Stimulated activated CD4-positive, alpha-beta T cell treated with anti-CD3 and anti-CD28 coated beads, Interleukin-2, amount 100 ng/mL, for 4 hours (primary cell): ENCODE measurements around the gene TTC13.

ENCODE experiments used
- DNase-seq: peaks from one replicate; pipeline ENCODE4 v3.0.0-alpha.2; 2020; ENCODE audit warnings: low read depth

The TTC13 gene

DNA sequence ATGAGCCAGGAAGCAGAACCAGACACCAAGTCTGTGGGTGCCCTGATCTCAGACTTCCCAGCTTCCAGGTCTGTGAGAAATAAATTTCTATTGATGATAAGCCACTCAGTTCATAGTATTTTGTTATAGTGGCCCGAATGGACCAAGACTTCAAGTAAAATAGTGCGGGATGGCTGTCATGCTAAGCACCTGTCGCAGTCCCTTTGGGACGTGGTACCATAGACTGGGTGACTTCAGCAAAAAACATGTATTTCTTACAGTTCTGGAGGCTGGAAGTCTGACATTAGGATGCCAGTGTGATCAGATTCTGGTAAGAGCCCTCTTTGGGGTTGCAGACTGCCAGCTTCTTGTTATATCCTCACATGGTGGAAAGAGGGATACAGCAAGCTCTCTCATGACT, 107.7 kb downstream of the TTC13 start:
- DNase-seq, result no peak

DNA sequence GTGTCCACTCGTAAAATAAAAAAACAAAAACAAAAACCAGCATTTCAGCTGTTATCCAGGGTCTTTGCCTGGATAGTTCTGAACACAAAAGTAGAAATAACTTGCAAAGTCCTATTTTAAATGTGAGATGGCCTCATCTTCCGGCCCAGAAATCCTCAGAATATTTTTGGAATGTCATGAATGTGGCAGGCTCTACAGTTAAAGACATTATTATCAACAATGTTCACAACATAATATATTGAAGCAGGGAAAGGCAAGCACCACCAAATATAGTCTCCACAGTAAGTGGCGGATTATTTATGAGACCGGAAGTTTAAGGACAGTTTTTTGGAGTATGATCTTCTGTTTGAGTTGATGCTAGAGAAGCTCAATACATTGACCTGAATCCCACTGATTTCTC, 109.2 kb downstream of the TTC13 start:
- no peak for DNase-seq

DNA sequence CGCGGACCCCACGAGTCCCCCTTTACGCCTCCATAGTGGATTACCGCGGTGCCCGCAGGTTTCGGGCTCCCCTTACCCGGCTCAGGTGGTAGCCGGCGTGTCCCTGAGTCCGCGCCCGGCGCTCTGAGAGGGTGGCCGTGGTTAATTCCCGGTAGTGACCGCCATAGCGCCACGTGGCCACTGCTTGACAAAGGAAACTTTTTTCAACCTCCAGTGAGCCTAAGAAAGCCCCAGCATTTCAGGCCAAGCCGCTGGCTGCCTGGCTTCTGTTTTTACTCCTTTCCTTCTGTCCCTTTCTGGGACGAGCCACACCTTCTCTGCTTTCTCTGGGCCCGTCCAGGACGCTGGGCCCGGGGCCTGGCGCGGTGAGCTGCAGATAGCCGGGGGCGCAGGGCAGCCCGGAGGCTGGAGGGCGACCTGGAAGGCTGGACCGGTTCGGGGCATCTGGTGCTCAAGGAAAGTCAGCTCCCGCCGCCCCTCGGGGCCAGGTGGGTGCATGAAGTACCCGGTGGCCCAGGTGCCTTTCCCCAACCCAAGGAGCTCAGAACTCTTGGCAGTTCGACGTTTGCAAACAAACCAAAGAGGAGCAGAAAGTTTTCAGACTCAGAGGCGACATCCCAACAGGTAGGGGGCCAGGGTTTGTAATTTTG, 109.8 kb downstream of the TTC13 start:
- no peak for DNase-seq

DNA sequence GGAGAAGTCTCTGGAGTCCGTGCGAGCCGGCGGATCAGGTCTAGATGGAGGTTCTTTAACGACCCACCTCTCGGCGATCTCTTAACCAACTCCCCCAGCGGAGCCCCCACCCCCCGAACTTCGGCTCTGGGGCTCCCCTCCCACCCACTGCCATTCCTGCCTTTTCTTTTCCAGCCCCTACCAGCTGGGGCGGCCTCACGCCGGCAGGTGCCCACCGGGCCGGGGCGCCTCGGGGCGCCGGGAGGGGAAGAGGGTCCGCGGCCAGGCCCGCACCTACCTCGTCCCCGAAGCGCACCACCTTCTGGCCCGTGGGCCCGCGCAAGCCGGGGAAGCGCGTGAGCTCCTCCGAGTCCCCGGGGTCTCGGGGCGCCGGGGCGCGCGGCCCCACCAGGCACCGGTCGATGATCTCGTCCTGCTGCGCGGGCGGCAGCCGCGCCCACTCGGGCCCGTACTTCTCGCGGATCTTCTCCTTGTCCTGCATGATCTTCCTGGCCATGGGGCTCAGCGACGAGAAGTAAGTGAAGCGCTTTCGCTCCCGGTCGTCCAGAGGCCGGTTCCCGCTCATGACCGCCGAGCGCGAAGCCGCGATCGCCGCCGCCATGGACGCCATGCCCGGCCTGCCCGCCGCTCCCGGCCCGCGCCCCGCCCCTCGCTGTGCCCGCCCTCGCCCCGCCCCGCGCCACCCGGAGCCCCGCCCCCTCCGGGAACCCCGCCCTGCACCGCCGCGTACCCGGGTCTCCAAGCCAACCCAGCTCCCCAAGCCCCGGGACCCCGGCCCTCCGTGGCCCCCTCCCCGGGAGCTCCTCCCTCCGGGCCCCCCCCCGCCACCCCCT, 110.5 kb downstream of the TTC13 start, which contains the start of gene C1orf198:
Gene C1orf198 (minus strand): TSS at position 619 of the 833 bp plus-strand sequence. CDS start 9 bp downstream, at position 610.
- peak; percentile 62 for DNase-seq

DNA sequence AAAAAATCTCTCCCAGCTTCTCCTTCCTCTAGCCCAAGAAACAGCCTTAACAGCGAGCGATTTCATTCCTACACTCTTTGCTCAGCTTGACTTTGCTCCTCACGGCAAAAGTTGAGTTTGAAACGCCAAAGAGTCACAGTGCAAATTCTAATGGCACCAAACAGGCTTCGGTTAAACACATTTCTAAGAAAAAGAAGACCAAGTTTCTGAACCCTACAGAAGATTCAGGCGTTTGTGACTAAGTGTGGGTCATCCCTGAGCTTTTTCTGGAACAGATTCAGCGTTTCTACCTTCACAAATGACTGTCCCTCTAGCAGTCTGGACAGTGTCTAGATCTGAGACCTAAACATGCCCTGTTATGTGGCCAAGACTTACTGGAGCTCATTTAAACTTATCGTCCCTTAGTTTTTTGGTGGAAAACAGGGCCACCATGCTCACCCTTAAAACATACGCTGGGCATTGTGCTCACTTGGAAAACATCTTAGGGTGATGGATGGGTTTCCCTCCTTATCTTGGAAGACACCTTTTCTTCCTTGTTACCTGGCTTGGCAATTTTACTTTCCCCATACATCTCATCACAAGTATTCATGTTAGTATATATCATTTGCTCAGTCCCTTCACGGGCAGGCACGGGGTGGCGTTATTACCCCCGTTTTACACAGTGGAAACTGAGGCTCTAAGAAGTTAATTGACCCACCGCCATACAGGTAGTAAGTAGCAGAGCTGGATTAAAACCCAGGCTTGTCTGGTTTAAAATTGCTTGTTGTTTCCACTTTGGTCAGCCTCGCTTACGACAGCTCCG, 111.4 kb downstream of the TTC13 start:
- no peak for DNase-seq

DNA sequence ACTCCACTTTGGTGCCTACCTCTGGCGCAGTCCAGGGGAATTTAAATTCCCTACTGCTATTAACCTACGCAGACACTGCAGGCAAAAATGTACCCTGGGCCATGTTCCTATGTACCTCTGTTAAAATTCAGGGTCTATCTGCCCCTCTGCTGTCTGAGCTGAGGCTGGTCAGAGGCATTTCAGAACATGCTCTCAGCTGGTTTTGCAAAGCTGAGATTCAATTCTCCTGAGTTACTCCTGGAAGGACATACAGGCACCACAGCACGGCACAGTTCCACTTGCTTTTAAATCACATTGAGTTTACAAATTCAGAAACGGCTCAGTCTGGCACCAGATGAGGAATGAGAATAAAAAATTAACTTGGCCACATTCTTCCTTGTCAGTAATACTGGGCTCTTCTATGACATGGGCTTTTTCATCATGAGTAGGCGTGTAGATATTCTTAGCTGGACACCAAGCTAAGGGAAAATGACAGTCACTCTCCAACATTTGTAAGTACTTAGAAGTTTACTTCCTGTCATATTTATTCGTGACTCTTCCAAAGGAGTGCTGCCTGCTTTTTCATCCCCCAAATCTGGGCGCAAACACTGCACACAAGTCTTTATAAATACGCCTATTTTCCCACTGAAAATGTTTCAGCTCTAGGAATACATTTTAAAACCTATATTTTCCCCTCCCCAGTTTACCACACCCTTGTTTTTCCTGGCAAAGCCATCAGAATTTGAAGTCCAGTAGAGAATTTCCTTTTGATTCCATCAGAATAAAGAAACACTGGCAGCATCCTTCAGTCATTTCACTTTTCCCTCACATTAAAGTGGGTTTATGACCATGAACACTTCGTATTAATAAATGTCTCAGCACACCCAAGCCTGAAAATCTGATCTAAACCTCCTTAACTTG, 112.2 kb downstream of the TTC13 start:
- DNase-seq, result no peak

DNA sequence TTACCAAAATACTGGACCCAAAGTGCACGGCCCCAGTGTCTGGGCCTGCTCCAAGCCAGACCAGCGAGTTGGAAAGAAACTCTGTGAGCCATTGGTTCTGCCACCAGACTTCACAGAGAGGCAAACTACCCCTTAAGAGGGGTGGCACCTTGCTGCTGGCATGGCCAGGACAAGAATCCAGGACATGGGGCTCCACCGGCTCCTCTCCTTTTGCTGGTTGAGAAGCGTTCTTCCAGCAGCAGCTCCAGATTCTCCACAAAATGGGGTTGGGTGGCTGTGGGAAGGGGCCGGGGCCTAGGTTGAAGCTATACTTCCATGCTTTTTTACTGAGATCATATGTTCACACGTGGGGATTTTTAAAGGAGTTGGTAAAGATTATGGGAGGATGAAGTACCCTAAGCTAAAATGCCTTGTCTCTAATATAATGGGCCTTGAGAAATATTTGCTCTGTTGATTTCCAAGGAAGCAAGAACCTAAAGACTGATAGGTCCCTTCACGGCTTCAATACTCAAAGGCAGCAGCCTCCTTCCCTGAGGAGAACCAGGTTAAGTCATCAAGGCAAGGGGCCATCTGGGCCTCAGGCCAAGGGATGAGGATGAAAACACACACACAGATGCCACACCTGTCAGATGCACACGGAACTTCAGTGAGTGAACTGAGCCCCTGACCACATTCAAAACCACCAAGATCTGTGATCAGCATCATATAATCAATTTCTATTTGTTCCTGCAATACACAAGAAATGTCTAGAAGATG, 113.4 kb downstream of the TTC13 start:
- no peak for DNase-seq

DNA sequence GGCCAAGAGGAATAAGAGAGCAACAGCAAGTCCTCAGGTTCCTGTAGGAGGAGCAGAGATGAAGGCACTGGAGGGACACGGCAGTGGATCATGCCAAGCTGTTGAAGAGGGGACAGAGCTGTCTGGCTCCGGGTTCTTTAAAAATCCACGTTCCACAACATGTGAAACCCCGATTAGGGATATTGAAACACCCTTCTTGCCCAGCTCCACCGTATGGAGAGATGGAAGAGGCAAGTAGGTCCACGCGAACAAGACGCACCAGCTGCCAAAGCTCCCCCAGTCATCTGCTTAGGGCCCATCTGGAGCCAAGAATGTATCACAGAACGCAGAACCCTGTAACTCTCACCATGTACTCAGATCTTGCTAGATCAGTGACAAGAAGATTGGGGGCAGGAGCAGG, 114.2 kb downstream of the TTC13 start:
- DNase-seq, result no peak

DNA sequence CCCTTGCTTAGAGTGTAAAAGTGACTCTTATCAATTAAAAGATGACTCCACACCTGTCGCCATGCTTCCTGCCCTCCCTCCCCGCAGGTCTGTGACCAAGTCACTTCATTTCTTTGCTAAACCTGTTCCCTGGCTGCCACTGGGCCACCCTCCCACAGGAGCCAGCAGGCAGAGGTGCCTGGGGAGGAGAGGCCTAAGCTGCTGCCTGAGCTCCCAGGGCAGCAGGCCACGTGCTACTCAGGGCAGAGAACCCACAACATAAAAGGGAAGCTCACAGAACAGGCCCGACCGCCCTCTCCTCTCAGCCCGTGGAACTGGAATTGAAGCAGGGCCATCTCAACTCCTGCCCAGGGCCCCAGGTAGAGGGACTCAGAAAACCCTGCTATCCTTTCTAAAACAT, 115.2 kb downstream of the TTC13 start:
- DNase-seq, result no peak

DNA sequence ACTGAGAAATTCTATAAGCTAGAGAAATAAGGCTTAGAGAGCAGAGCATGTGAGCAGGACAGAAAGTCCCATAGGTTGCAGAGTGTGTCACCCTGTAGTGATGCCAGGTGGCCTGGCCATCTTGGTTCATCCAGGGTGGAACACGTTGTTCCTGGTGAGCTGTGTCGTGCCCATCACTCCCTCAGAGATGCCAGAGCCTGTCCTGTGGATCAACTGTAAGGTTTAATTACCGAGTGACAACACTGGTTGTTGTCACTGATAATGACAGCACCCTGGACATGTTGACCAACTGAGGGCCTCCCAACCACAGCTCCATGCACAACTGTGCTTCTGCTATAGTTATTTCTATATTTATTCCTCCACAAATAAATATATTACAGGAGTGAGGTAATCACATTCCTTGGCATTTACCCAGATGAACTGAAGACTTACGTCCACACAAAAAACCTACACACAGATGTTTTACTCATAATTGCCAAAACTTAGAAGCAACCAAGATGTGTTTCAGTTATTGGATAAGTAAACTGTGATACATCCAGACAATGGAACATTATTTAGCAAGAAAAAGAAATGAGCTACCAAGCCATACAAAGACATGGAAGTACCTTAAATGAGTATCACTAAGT, 116.6 kb downstream of the TTC13 start:
- no peak for DNase-seq

DNA sequence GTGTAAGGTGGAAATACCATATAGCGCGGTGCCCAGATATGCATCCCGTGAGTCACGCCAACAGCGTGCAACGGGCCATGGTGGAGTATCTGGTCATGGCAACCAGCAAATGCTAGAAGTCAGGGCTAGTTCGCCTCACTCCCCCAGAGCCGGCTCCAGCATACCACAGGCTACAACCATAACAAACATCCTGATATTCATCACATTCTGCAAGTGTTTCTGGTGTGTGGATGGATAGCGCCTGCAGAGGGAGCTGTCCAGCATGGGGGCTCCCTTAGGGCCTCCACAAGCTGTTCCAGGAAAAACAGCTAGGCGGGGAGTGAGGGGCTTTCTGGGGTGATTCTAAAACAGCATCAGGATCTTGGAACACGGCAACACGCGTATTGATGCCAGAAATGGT, 117.2 kb downstream of the TTC13 start:
- no peak for DNase-seq

DNA sequence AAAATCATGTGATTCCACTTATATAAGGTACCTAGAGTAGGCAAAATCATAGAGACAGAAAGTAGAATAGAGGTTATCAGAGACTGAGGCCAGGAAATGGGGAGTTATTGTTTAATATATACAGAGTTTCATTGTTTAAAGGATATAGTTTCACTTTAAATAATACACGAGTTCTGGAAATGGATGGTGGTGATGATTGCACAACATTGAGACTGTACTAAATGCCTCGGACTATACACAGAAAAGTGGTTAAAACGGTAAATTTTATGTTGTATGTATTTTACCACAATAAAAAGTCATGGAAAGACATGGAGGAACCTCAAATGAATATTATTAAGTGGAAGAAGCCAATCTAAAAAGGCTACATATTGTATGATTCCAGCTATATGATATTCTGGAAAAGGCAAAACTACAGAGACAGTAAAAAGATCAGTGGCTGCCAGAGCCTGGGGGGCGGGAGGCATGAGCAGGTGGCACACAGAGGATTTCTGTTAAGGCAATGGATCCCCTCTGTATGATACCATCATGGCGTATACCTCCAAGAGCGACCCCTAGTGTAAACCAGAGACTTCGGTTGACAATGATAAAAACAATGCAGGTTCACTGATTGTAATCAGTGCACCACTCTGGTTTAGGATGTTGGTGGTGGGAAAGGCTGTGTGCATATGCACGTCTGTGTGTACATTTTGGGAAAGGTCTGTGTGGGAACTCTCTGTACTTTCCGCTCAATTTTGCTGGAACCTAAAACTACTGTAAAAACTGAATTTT, 117.9 kb downstream of the TTC13 start:
- DNase-seq, result no peak

DNA sequence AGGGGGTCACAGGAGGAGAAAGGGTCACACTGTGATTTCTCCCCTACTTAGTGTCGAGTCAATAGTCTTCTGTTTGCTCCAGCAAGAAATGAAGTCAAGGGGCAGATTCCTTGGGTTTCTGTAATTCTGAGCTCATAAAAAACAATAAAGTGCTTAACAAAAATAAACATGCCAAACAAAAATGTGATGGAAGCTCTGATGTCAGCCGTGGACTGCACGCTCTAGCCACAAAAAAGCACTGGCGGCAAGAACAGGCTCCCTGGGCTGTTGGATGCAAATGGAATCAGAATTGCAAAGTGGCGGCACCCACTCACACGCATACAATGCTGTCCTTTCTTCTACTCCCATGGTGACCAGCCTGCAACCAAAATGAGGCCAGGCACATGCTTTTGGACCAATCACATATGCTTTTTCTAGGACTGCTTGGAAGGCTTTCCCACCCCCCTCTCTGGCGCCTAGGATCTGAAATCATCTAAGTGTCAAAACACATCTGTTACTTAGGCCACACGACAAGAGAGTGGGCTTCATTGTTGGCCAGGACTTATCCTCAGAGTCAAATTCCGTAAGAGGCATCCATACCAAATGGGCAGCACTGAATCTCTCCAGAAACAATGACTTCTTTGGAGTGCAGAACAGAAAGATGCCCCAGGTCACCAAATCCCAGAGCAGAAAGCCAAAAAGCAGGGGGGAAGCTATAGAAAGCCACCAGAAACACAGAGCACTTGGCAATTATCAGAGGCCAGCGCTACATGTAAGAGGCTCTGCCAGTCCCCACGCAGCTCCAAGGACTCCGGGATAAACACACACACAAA, 119.5 kb downstream of the TTC13 start:
- DNase-seq, result no peak

DNA sequence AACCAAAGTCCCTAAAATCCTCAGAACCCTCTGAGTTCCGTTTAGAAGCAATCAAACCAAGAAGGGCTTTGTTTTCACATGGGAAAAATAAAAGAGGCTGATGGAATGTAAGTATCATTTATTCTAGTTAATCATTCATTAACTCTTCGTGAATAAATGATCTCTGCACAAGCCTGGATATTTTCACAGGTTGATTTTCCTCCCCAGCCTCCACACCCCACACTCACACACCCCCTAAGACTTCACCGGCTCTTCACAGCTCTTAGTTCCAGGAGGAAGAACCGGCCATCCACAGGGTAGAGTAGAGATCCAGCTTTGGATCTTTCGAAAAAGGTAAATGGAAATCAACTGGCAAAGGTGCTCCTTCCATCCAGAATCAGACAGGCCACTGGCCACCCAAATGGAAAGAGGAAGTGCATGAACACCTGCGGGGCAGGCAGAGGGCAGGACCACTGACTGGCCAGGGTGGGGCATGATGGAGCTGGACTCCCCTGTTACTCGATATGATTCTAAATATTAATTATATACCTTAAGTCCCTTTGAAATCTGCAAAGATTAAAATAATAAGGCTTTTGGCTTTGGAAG, 120.3 kb downstream of the TTC13 start:
- no peak for DNase-seq

DNA sequence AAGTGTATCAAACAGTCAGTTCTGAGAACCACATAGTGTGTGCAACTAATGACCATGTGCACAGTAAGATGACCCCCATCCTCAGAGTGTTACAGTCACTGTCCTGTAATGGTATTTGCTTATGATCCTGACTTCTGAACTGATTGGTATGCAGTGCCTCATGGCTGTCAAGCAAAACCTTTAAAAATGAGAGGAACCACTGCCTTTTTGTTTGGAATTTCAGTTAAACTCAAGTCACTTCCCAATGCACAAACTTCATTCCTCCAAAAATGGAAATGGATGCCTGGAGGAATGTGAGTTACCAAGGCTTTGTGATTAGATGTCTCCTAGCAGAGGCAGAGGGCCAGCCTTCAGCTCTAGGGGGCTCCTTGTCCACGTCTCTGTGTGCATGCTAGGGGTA, 120.8 kb downstream of the TTC13 start:
- DNase-seq, result no peak

DNA sequence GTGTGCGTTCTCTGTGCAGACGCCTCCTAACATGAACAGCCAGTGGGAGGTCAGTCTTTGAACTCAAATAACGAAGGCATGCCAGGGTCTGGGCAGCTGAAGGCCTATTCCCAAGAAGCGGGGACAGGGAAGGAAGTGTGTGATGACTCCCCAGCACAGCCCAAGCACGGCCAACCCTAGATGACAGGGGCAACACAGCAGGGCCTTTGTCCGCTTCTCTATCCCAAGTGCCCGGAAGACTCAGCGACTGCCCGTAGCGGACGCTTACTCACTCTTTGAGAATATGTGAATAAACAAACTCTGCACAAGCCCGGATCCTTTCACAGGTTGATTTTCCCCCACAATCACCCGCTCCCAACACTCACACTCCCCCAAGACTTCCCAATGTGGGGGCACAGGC, 121.6 kb downstream of the TTC13 start:
- no peak for DNase-seq
